ENCODE measurements around the gene ATF7. TPM values are rescaled to one million over a fixed set of nuclear protein-coding genes. Genes with fewer than 3 reads are reported as not detected.
A peak's percentile ranks its signal among the peaks of the same experiment; 100 is the strongest.

Gene ATF7
- 14.4 and 17.4 TPM in 2 replicates for total RNA-seq

DNA sequence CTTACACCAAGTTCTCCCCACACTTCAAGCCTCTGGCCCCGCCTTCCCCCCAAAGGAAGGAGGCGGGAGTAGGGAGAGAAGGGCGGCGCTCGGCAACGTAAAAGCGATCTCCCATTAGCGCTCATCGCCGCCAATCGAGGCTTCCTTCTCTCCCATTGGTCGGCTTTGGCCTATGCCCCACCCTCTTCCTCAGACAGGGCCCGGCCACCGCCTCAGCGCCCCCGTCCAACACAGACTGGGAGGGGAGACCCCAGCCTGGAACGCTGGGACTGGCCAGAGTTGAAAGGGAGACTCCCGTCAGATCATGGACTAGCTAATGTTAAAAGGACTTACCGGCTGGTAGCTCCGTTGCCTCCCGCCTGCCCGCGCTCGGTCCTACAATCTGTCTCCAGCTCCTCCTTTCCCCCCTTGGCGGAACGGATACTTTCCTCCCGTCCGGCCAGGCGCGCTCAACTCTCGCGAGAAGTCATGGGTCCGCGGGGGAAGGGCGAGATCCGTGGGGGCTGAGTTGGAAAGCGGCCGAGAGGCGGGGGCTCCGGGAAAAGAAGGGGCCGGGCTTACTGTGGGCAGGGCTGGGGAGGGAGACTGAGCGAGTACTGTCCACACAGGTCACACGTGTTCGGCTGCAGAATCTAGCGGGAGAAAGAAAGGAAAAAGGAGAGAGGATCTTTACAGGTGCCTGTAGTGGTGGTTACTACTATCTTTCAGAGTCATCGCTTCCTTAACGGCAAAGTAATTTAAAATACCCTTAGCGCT, at the start of gene ATF7:
Gene ATF7, minus strand, starts transcription at position 437 of the 756 bp plus-strand sequence. CDS start 25,382 bp downstream, outside the sequence.
- peaks cover 26% of the 10 kb centered on the region for H3K4me1 ChIP-seq (ENCODE audit: insufficient read depth, low read length)
- peak within 1 kb of the TSS; percentile 92 for H3K27ac ChIP-seq (ENCODE audit: low read depth, low read length)
- no peaks in the 10 kb centered on the region for H3K36me3 ChIP-seq (ENCODE audit: insufficient read depth, low read length)
- peaks cover 47% of the 10 kb centered on the region for H3K79me2 ChIP-seq (ENCODE audit: insufficient read depth, low read length)
- peak within 1 kb of the TSS; percentile 87 for H3K4me3 ChIP-seq (ENCODE audit: insufficient read depth, low read length)
- peaks cover 13% of the 10 kb centered on the region for H4K20me1 ChIP-seq (ENCODE audit: insufficient read depth, low read length)
- peak within 1 kb of the TSS; percentile 89 for H3K4me2 ChIP-seq (ENCODE audit: insufficient read depth, low read length)
- DNase-seq (ENCODE audit: insufficient read length, low spot score, missing footprints), result peak; percentile 96
- H3K27me3 ChIP-seq (ENCODE audit: insufficient read depth, low read length), result no peaks in the 10 kb centered on the region
- no peaks in the 10 kb centered on the region for H3K9me3 ChIP-seq (ENCODE audit: low read depth, low read length)
- TF ChIP-seq, protein P1, sequence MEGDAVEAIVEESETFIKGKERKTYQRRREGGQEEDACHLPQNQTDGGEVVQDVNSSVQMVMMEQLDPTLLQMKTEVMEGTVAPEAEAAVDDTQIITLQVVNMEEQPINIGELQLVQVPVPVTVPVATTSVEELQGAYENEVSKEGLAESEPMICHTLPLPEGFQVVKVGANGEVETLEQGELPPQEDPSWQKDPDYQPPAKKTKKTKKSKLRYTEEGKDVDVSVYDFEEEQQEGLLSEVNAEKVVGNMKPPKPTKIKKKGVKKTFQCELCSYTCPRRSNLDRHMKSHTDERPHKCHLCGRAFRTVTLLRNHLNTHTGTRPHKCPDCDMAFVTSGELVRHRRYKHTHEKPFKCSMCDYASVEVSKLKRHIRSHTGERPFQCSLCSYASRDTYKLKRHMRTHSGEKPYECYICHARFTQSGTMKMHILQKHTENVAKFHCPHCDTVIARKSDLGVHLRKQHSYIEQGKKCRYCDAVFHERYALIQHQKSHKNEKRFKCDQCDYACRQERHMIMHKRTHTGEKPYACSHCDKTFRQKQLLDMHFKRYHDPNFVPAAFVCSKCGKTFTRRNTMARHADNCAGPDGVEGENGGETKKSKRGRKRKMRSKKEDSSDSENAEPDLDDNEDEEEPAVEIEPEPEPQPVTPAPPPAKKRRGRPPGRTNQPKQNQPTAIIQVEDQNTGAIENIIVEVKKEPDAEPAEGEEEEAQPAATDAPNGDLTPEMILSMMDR (IDR thresholded peaks at IDR 0.05; ENCODE audit: extremely low read depth, low read depth, low read length), result no peak
- peak within 1 kb of the TSS; percentile 98 for H2AFZ ChIP-seq (ENCODE audit: low read length)

GRCh38 chr12:53674977-53675700, 49.0 kb upstream of the ATF7 start:
- peak; percentile 87 for DNase-seq (ENCODE audit: insufficient read length, low spot score, missing footprints)
- H3K79me2 ChIP-seq (ENCODE audit: insufficient read depth, low read length), result peaks cover 48% of the 10 kb centered on the region

DNA sequence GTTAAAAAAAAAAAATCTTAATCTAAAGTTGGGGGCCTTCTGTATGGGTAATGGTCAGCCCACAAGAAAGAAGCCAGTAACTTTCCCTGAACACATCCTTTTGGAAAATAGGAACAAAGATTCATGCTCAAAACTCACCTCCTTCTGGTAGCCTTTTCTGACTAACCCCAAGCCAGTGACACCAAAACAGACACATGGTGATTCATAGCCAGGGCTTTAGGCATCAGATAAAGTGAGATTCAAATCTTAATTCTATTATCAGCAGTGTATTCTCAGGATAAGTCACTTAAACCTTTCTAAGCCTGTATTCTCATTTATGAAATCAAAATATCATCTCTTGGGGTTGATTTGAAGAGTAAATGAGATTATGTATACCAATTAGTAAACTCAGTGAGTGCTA, 44.8 kb upstream of the ATF7 start:
- H4K20me1 ChIP-seq (ENCODE audit: insufficient read depth, low read length), result peaks cover 10% of the 10 kb centered on the region
- no peaks in the 10 kb centered on the region for H3K9me3 ChIP-seq (ENCODE audit: low read depth, low read length)
- no peaks in the 10 kb centered on the region for H3K27me3 ChIP-seq (ENCODE audit: insufficient read depth, low read length)
- peaks cover 60% of the 10 kb centered on the region for H3K79me2 ChIP-seq (ENCODE audit: insufficient read depth, low read length)
- peaks cover 18% of the 10 kb centered on the region for H3K4me1 ChIP-seq (ENCODE audit: insufficient read depth, low read length)
- H3K4me2 ChIP-seq (ENCODE audit: insufficient read depth, low read length), result no peak overlapping the region
- H3K36me3 ChIP-seq (ENCODE audit: insufficient read depth, low read length), result peaks cover 64% of the 10 kb centered on the region
- no peak overlapping the region for H2AFZ ChIP-seq (ENCODE audit: low read length)
- peak; percentile 94 for DNase-seq (ENCODE audit: insufficient read length, low spot score, missing footprints)
- H3K4me3 ChIP-seq (ENCODE audit: insufficient read depth, low read length), result no peak overlapping the region
- H3K27ac ChIP-seq (ENCODE audit: low read depth, low read length), result peak overlapping the region; percentile 41
- TF ChIP-seq, protein P1 (IDR thresholded peaks at IDR 0.05; ENCODE audit: extremely low read depth, low read depth, low read length), result no peak

More at GRCh38 chr12:53674977-53675700, 49.0 kb upstream of the ATF7 start:
- Histone ChIP-seq H3K27ac (ENCODE audit: low read depth, low read length) (peak overlapping the region; percentile 81), H3K4me3 (ENCODE audit: insufficient read depth, low read length) (peak overlapping the region; percentile 94), H4K20me1 (ENCODE audit: insufficient read depth, low read length) (peaks cover 6% of the 10 kb centered on the region), H3K9me3 (ENCODE audit: low read depth, low read length) (no peaks in the 10 kb centered on the region), H3K4me1 (ENCODE audit: insufficient read depth, low read length) (peaks cover 36% of the 10 kb centered on the region), H3K36me3 (ENCODE audit: insufficient read depth, low read length) (peaks cover 32% of the 10 kb centered on the region), H3K27me3 (ENCODE audit: insufficient read depth, low read length) (no peaks in the 10 kb centered on the region), H3K4me2 (ENCODE audit: insufficient read depth, low read length) (peak overlapping the region; percentile 92), H2AFZ (ENCODE audit: low read length) (peak overlapping the region; percentile 97)
- TF ChIP-seq, protein P1 (IDR thresholded peaks at IDR 0.05; ENCODE audit: extremely low read depth, low read depth, low read length), result no peak

- Histone ChIP-seq H3K36me3 (ENCODE audit: insufficient read depth, low read length) (peaks cover 69% of the 10 kb centered on the region), H3K79me2 (ENCODE audit: insufficient read depth, low read length) (peaks cover 54% of the 10 kb centered on the region), H3K4me1 (ENCODE audit: insufficient read depth, low read length) (peaks cover 18% of the 10 kb centered on the region), H3K27ac (ENCODE audit: low read depth, low read length) (no peak overlapping the region), H3K4me3 (ENCODE audit: insufficient read depth, low read length) (no peak overlapping the region), H2AFZ (ENCODE audit: low read length) (no peak overlapping the region), H4K20me1 (ENCODE audit: insufficient read depth, low read length) (peaks cover 10% of the 10 kb centered on the region), H3K9me3 (ENCODE audit: low read depth, low read length) (no peaks in the 10 kb centered on the region), H3K27me3 (ENCODE audit: insufficient read depth, low read length) (no peaks in the 10 kb centered on the region), H3K4me2 (ENCODE audit: insufficient read depth, low read length) (no peak overlapping the region)
- TF ChIP-seq, protein P1 (IDR thresholded peaks at IDR 0.05; ENCODE audit: extremely low read depth, low read depth, low read length), result no peak
- no peak for DNase-seq (ENCODE audit: insufficient read length, low spot score, missing footprints)
Observed at GRCh38 chr12:53670308-53670707, 44.1 kb upstream of the ATF7 start.
